Astrocyte of the spinal cord (primary cell): ENCODE data around the gene GAREM1.

Source experiments
- DNase-seq: peaks from one replicate; pipeline ENCODE4 v3.0.0; 2011; ENCODE audit warnings: low read depth, low spot score
- H3K4me3 ChIP-seq: 2 replicates; pipeline ENCODE4 v1.5.1; 2011; ENCODE audit warnings: low read depth, mild to moderate bottlenecking, low read length, moderate library complexity
- CTCF ChIP-seq: IDR thresholded peaks from 2 replicates; pipeline ENCODE4 v1.5.1; 2012; ENCODE audit warnings: low read depth, mild to moderate bottlenecking, low read length, inconsistent platforms
- in situ Hi-C: cut with HindIII; loops from 2 replicates; pipeline ENCODE4 v1.10.0; 2017; ENCODE audit warnings: low sequenced_read_pairs

GAREM1 gene

GRCh38 chr18:32261003-32261402, 209.7 kb downstream of the GAREM1 start:
- DNase-seq = no peak
- no peak overlapping the region for H3K4me3 ChIP-seq
- in situ Hi-C loops = no loop called here
- peak; percentile 6 for TF ChIP-seq CTCF

GRCh38 chr18:32259553-32259952, 211.1 kb downstream of the GAREM1 start:
- in situ Hi-C loops = no loop called here
- no peak for DNase-seq
- no peak for TF ChIP-seq CTCF
- no peak overlapping the region for H3K4me3 ChIP-seq

GRCh38 chr18:32258558-32259204, 212.0 kb downstream of the GAREM1 start:
- no peak for DNase-seq
- H3K4me3 ChIP-seq = no peak overlapping the region
- no peak for TF ChIP-seq CTCF
- in situ Hi-C loops = no loop called here

GRCh38 chr18:32258148-32258547, 212.5 kb downstream of the GAREM1 start:
- no peak for DNase-seq
- no peak for TF ChIP-seq CTCF
- no peak overlapping the region for H3K4me3 ChIP-seq
- in situ Hi-C loops = no loop called here

- H3K4me3 ChIP-seq = no peak overlapping the region
- no peak for TF ChIP-seq CTCF
- in situ Hi-C loops = no loop called here
- no peak for DNase-seq
Observed at GRCh38 chr18:32257084-32257785, 213.4 kb downstream of the GAREM1 start.

GRCh38 chr18:32255570-32255969, 215.1 kb downstream of the GAREM1 start:
- in situ Hi-C loops = no loop called here
- TF ChIP-seq CTCF = no peak
- DNase-seq = no peak
- H3K4me3 ChIP-seq = no peak overlapping the region
